Gastrocnemius medialis (tissue), 4 donors: ENCODE results near the gene KRT86.

Experiments used
- POLR2A ChIP-seq, 2 donors: fragments of 450-650 bp; IDR thresholded peaks; one replicate each; pipeline ENCODE4 v1.6.1; 2017; ENCODE audit warnings: antibody characterized with exemption in 2 of 2, mild to moderate bottlenecking in 2 of 2, moderate library complexity in 2 of 2
- TF ChIP-seq, protein P1 (sequence below), 5 experiments: fragments of 450-650 bp in 3 of 5; fragments of 200-600 bp in 2 of 5; sonication (generic) in 2 of 5; IDR thresholded peaks in 4 of 5; conservative IDR thresholded peaks in 1 of 5; 1 replicate in 4 of 5; 2 replicates in 1 of 5; pipeline ENCODE4 v1.5.1; 2016 to 2019; ENCODE audit warnings: antibody characterized with exemption in 5 of 5, mild to moderate bottlenecking in 3 of 5, moderate library complexity in 3 of 5

DNA sequence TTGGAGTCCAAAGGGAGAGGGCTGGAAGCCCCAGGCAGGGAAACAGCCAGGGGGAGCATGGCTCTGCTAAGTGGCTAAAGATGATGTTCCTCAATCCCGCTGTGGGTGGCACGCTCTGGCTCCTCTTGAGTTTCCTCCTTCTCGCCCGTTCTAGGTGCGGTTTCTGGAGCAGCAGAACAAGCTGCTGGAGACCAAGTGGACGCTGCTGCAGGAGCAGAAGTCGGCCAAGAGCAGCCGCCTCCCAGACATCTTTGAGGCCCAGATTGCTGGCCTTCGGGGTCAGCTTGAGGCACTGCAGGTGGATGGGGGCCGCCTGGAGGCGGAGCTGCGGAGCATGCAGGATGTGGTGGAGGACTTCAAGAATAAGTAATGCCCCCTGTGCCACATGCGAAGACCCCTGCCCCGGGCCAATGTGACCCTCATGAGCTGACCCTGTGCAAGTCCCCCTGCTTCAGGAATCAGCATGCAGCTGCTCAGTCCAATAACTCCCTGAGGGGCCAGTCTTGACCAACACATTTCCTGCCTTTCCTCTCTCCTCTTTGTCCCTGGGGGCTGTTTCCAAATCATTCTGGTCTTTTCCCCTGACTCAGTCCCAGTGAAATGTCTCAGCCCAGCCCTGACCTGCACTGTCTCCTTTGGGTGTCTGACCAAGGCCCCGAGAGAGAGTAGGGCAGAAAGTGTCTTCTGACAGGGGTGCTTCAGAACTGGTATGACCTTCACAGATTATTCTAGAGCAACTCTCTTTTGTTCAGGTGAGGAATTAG, 39.3 kb upstream of the KRT86 start:
- TF ChIP-seq, protein P1, sequence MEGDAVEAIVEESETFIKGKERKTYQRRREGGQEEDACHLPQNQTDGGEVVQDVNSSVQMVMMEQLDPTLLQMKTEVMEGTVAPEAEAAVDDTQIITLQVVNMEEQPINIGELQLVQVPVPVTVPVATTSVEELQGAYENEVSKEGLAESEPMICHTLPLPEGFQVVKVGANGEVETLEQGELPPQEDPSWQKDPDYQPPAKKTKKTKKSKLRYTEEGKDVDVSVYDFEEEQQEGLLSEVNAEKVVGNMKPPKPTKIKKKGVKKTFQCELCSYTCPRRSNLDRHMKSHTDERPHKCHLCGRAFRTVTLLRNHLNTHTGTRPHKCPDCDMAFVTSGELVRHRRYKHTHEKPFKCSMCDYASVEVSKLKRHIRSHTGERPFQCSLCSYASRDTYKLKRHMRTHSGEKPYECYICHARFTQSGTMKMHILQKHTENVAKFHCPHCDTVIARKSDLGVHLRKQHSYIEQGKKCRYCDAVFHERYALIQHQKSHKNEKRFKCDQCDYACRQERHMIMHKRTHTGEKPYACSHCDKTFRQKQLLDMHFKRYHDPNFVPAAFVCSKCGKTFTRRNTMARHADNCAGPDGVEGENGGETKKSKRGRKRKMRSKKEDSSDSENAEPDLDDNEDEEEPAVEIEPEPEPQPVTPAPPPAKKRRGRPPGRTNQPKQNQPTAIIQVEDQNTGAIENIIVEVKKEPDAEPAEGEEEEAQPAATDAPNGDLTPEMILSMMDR (IDR thresholded peaks at IDR 0.05 in 4 of 5, conservative IDR thresholded peaks at IDR 0.05 in 1 of 5) = no peak
- no peak for TF ChIP-seq POLR2A (IDR thresholded peaks at IDR 0.05)
